ENCODE data around the gene POMC.
A peak's percentile ranks its signal among the peaks of the same experiment; 100 is the strongest.
"Not testable (repeated sequence)": the region's sequence is repeated elsewhere in the genome, so short reads cannot be mapped to it uniquely, and the experiment has no call there.

The POMC gene

DNA sequence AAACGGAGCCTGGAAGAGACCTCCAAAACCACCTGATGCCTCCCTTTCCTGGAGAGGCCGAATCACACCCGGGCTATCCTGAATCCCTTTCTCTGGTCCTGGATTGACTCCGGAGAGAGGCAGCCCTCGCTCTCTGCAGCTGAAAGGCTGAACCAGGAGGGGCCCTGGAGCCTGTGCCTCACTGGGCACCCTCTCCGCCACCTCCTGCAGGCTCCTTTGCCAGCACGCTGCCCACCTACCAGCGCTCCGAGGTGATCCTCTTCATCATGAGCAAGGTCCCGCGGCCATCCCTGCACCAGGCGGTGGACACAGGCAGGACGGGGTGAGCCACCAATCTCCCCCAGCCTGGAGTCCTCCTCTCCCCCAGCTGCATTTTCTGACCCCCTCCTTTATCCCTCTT lies 35.7 kb downstream of the POMC start:
- DNase-seq (no peak), ATAC-seq (no peak)

DNA sequence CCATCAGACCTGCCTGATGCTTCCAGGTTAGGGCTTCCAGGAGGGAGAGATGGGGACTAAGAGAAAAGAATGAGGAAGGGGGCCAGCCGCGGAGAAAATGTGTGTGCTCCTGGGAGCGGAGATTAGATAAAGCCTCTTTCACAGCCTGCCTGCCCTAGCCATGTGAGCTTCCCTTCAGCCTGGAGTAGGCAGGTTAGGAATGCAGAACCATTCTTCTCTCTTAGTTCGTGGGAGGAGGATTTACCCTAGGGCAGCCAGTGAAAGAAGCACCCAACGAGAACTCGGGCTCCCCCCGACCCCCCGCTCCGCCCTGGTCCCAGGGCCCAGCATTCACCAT lies 36.1 kb downstream of the POMC start:
- no peak for ATAC-seq
- no peak for DNase-seq

DNA sequence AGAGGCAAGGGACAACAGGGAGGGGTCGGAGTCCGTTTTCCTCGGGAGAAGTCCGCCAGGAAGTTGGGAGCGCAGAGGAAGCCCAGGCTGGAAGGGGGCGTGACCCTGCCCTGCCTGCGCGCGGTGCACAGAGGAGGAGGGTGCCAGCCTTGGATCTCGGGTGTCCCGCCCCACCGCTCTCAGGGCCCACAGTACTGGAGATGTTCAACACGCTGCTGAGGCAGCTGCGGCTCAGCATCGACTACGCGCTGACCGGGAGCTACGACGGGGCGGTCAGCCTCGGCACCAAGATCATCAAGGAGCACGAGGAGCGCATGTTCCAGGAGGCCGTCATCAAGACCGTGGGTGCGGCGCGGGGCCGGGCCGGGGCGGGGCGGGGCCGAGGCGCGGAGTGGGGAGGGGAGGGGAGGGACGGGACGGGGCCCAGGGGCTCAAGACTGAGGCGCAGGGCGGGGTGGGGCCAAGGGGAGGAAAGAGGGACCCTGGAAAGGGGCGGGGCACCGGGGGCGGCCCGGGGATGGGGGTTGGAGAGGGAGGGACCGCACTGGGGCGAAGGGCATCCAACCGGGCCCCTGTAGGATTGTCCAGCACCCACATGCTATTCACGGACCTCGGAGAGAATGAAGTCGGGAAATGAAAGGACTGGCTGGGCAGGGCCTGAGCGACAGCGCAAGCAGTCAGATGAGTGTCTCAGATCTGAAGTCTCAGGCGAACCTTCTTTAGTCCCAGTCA lies 36.6 kb downstream of the POMC start:
- peak; percentile 26 for DNase-seq

DNA sequence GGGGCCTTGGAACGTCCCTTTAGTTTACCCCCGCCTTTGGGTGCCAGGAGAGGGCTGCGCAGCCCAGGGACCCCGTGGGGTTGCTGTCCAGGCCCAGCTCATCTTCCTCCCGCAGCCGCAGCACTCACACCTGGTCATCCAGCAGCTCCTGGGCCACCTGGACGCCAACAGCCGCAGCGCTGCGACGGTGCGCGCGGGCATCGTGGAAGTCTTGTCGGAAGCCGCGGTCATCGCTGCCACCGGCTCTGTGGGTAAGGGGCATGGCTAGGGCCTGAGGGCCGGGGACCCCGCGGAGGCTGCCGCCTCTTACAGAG lies 37.2 kb downstream of the POMC start:
- DNase-seq = no peak
- no peak for ATAC-seq

More for the DNA sequence above, 36.6 kb downstream of the POMC start:
- peak; percentile 19 for ATAC-seq

DNA sequence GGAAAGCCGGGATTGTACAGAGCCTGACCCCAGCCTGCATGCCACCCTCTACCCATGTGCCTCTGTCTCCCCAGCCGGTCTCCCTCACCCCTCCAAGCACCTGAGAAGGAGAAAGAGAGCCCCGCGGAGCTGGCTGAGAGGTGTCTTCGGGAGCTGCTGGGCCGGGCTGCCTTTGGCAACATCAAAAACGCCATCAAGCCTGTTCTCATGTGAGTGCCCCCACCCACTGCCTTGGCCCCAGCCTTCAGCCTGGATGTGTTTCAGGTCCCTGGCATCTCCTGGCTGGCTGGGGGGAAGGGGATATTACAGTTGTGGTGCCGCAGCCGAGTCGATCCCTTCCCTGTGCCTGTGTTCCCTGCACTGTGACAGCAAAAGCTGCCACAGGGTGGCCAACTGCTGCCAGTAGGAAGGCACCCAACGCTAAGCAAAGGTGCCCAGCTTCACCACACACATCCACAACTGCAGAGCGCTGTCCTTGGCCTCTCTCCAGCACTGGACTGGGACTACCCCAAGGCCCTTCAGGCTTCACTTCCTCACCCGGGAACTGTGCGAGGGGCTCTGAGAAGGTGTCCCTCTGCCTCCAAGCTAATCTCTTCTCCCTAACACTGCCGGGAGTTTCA lies 38.4 kb downstream of the POMC start:
- DNase-seq (no peak), ATAC-seq (no peak)

DNA sequence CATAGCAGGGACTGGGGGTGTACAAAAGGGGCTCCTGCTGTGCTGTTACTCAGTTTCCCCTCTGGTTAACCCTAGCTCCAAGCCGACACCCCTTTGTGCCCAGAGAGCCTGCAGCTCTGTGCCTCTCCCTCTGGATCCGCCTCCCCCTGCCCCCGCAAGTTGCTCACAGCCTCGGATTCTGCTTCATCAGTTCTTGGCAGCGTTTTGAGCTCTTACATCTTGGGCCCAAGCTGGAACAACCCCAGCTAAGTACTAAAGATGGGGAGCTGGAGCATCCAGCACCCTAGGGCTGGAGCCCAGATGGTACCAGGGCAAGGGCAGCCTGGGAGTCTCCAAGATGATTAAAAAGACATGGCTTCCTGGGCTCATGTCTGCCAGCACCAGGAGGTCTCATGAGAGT lies 40.7 kb downstream of the POMC start:
- DNase-seq (no peak), ATAC-seq (no peak)

DNA sequence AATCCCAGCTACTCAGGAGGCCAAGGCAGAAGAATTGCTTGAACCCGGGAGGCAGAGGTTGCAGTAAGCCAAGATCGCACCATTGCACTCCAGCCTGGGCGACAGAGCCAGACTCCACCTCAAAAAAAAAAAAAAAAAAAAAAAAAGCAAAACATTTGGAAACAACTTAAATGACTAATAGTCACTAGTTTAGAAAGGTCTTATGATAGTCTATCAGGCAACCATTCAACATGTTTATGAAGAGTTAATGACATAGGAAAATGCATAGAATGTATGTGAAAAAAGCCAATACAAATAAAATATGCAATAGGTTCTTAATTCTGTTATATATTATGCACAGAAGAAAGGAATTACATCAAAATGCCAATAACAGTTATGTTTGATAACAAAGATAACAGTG lies 41.3 kb downstream of the POMC start:
- not testable (repeated sequence) for DNase-seq, ATAC-seq

DNA sequence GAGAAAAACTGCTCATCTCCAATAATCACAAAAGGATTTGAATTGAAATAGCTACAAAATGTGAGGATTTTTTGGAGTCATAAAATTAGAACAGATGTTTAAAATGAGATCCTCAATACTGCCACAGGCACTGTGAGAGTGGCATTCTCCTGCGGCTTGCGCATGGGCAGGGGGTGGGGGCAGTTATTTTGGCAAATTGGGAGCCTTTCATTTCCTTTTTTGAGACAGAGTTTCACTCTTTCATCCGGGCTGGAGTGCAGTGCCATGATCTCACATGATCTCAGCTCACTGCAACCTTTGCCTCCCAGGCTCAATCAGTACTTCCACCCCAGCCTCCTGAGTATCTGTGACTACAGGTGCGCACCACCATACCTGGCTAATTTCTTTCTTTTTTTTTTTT lies 42.4 kb downstream of the POMC start:
- DNase-seq (no peak), ATAC-seq (no peak)

DNA sequence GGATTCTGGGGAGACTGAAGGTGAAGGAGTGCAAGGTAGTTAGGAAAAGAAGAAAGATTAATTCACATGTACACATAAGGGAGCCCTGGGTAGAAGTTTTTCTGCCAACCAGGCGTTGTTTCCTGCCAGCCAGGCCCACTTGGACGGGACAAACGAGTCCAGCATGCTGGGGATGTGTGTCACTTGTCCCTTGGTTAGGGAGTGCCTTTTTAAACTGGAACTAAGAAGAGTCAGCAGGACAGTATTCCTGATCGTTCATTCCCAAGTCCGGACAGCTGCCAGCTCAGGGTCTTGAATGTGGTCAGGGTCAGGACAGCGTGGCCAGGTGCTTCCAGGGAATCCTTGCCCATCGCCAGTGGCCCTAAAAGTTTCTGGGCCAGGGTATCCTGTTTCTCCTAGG lies 43.2 kb downstream of the POMC start:
- ATAC-seq = no peak
- no peak for DNase-seq

DNA sequence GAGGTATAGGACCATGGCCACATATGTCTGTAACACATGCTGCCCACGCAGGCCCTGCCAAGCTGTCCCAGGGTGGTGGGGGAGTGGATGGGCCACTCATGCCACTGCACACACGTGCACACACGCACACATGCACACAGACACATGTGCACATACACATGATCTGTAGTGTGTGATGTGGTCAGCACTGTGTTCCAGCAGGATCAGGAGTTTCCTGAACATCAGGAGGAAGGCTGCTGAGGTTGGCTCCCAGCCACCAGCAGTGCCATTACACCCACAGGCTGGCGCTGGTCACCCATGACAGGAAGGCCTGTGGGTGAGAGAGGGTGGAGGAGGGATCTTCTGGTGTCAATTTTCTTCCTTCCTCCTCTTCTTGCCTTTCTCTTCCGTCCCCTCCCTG lies 44.7 kb downstream of the POMC start:
- no peak for ATAC-seq

DNA sequence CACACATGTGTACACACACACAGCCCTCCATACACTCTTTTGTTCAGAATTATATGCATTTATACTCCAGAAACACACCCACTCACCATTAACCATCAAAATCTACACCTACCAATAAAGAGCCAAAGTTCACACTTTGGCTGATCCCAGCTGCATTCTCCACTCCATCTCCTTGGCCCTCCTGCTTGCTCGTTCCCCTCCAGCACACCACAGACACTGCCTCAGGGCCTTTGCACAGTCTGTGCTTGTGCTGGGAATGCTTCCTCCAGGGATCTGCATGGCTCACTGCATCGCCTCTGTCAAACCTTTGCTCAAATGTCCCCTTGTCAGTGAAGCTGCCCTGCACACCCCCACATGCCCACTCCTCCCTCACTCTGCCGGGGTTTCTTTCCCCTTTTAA lies 46.0 kb downstream of the POMC start:
- DNase-seq = no peak
- ATAC-seq = no peak

More for the DNA sequence above, 44.7 kb downstream of the POMC start:
- DNase-seq = no peak

DNA sequence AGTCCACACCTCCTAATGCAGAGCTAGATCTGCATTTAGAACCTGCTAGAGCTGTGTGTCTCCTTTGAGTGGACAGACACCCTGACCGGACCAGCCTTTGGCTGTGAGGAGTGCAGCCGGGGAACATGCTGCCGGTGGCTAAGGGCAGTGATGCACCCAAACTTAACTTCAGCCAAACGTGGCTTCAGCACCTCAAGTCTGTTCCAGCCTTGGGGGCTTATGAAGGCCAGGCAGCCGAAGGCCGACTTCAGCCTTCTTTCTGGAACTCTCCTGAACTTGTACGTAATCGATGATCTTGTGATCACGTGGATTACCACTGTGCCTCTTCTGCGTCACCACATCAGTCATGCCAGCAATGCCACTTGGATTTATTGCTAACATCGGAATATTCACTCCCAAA lies 49.1 kb downstream of the POMC start:
- no peak for ATAC-seq

DNA sequence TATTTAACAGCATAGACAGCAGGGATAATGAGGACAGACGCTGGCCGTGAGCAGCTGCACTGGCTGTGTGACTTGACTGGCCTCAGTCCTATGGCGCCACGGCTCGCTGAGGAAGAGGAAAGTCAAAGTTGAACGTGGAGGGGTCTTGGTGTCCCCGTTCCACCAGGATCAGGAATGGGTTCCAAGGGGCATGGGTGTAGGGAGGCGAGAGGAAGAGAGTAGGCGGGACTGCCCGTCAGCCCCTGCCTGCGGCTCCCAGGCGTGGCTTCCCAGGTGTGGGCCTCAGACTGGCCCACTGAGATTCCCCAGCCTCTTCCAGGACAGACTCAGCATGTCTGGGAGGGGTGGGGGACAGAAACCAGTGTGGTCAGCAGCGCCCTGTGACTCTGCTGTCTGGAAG lies 51.4 kb downstream of the POMC start:
- ATAC-seq (no peak), DNase-seq (no peak)

More for the DNA sequence above, 49.1 kb downstream of the POMC start:
- DNase-seq = no peak

DNA sequence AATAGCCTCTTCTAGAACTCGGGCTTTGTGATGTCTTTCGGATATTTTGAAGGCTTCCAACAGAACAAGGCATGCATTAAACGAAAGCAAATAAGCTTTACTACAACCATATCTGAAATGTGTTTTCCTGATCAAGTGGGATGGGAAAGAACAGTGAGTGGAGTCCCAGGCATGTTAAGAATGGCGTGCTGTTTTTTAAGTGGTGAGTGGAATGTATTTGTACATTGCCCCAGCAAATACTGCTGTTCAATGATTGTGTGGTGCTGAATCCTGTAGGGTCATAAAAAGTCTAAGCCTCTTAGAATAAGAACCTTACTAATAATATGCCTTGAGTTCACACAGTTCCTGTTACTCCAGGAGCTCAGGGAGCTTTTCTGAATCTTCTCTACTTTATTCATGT lies 52.5 kb downstream of the POMC start:
- no peak for ATAC-seq
- no peak for DNase-seq

DNA sequence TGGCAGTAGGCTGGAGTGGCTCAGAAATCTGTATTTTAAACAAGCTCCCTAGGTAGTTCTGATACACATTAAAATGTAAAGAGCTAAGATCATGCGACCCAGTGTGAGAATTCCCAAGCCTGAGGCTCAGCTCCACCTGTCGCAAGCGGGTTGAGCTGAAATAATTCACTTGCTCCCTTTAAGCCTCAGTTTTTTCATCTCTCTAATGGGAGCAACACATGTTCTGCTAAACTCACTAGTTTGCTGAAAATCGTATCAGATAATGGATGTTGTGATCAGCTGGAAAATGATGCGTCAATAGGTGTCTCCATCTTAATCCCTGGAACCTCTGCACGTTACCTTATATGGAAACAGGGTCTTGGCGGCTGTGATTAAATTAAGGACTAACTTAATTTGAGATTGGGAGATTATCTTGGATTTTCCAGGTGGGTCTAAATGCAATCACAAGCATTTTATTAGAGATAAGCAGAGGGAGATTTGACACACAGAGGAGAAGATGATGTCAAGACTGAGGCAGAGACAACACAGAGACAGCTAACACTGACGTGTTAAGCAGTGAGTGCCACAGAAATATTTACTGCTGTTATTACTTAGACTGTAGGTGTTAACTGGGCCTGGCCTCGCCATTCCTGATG lies 53.0 kb downstream of the POMC start:
- no peak for DNase-seq
- ATAC-seq = no peak

DNA sequence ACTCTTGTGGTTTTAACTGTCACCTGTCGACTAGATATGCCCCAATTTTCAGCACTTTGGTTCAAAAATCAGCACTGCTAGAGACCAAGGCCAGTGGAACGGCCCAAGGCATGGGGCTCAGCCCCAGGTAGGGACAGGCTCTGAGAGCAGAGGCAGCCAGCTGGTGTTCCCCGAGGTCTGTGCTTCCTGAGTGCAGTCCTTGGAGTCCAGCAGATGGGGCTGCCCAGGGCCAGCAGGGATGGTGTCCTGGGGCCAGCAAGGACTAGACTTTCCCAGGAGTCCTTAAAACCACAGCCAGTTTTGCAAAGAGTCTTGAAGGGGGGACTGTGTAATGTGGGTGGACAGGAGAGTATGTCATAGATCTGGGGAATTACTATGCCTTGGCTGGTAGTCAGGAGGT lies 56.3 kb downstream of the POMC start:
- ATAC-seq (no peak), DNase-seq (no peak)
